IPS DF 19.7 (cell line): ENCODE measurements around the gene SEC14L2.

Source experiments
- DNase-seq: peaks from one replicate; pipeline ENCODE4 v3.0.0-alpha.2; 2013; ENCODE audit warnings: low read depth, low spot score

SEC14L2 gene

DNA sequence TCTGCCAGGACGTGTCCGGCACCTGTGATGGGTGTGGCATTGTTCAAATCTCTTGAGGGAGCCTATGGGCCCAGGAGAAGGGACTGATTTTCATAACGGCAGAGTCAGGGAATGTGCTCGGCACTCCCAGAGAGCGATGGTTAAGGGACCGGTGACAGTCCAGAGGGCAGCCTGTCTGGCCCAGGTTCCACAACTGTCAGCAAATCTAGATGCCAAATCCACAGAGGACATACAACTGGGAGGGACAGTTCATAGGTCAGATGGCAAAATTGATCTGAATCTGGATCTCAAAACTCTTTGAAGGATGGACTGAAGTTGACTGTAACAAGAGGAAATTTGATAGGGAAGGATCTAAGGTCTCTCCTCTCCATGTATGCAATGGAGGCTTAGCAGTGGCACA lies 7.5 kb downstream of the SEC14L2 start:
- DNase-seq = no peak

DNA sequence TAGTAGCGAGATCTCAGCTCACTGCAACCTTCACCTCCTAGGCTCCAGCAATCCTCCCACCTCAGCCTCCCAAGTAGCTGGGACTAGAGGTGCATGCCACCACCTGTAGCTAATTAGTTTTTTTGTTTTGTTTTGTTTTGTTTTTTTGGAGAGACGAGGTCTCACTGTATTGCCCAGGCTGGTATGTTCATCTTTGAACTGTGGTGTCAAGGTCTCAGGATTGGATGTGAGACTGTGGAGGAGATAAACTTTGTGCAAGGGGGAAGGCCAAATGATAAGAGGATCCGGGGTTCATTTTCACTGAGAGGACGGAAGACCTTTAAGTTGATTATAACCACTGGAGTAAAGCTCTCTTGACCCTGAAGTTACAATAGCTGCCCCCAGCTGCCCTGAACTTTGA lies 8.9 kb downstream of the SEC14L2 start:
- DNase-seq = no peak

DNA sequence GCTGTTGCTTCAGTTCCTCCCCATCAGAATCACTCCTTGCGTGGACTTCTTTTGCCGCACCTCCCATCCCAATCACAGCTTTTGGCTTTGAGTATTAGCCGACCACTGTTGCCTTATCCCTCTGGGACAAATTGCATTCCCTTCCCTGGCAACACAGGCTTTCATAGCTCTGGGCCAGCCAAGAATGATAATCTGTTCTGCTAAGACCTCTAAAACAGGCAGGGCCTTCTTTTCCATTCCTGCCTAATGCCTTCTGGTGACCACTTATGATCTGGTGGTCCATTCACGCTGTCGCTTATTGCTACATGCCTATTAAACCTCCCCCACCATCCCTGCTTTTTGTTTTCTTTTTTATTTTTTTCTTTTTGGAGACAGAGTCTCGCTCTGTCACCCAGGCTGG lies 9.6 kb downstream of the SEC14L2 start:
- no peak for DNase-seq

DNA sequence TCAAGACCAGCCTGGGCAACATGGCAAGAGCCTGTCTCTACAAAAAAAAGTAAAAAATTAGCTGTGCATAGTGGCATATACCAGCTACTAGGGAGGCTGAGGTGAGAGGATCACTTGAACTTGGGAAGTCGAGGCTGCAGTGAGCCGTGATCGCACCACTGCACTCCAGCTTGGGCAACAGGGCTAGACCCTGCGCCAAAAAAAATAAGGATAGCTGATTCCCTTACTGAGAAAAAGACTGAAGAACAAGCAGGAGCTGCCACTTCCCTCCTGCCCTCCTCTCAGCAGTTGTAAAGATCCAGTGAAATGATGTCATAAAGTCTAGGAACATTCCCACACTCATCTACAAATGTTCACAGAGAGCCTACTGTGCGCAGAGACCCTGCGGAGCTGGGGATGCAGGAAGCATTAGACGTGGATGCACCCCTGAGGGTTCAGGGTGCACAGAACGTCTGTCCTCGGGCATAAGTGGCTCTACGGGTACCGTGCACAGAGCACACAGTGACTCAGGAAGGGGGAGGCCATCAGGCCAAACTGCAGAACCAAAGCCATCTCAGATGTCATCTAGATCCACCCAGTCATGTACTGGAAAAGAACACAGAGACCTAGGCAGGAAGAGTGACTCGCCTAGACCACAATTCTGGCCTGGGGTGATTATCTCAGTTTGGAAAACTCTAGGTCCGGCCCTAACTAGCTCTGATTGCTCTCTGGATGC lies 11.7 kb downstream of the SEC14L2 start:
- no peak for DNase-seq

DNA sequence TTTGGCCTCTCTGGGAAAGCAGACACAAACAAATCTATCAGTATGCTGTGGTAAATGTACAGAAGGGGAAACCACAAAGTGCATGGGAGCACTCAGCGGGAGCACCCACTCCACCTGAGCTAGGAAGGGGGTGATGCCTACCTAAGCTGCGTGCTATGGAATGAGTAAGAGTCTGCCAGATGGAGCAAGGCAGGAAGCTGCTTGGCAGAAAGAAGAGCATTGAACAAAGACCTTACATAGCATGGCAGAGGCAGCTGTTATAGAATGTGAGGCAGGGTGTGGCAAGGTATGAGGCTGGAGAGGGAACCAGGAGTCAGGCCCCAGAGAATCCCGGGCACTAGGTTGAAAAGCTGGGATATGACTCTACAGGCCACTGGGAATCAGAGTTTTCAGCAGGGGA lies 15.0 kb downstream of the SEC14L2 start:
- DNase-seq = no peak

DNA sequence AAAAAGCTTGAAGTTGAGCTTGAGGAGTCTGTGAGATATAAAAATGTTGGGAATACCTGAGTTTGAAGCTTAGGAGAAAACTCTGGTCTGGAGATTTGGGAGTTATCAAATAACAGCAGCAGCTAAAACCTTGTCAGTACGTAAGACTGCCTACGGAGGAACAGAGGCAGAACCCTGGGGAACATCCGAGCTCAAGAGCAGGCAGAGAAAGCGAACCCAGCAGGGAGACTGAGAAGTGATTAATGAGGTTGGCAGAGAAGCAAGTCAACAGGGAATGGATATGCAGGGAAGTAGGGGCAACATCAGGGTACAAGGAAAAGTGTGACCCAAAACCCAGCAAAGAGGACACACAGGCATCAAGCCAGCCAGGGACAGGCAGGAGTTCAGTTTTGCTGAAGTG lies 16.2 kb downstream of the SEC14L2 start:
- no peak for DNase-seq

DNA sequence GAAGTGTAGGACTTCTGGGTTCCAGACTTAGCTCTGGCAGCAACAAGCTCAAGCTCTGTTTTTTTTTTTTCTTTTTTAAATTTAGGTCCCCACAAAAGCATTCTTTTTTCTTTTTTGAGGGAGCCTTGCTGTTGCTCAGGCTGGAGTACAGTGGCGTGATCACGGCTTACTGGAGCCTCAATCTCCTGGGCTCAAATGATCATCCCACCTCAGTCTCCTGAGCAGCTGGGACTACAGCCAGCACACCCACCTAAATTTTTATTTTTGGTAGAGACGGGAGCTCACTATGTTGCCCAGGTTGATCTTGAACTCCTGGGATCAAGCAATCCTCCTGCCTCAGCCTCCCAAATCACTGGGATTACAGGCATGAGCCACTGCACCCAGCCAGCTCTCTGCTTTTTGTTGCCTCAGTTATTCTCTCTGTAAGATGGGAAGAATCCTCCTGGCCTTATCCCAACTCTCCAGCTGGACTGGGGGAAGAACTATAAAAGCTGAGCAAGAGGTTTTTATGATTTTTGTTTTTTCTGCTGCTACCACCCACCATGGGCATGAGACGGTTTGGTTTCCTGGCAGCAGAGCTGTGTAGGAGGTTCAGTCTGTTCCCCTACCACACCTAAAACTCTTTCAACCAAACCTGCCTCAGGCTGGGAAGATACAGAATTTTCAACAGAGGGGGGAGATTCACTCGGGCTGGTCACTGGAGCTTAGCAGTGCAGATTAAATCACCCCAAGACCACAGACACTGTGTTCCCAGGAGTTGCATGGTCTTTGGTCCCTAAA lies 17.1 kb downstream of the SEC14L2 start:
- no peak for DNase-seq

DNA sequence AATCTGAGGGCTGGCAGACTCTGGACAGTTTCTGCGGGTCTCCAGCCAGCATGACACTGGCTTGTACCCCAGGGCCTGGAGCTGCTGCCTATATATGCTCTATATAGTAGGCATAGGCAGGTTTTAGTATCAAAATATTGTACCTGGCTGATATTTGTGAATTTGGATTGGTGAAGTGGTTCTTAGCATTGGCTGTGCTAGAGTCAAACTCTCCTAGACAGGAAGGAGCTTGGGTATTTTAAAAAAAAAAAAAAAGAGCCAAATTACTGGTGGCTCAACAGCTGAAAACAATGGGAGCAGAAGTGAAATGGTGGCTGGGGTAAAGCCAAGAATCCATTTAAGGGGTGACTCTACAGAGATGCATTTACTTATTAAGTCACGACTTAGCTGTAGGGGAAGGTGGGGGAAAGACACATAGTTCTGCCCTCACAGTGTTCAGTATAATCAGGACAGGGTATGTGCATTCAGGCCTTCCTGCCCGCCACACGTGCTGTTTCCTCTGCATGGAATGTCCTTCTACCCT lies 17.8 kb downstream of the SEC14L2 start:
- no peak for DNase-seq

DNA sequence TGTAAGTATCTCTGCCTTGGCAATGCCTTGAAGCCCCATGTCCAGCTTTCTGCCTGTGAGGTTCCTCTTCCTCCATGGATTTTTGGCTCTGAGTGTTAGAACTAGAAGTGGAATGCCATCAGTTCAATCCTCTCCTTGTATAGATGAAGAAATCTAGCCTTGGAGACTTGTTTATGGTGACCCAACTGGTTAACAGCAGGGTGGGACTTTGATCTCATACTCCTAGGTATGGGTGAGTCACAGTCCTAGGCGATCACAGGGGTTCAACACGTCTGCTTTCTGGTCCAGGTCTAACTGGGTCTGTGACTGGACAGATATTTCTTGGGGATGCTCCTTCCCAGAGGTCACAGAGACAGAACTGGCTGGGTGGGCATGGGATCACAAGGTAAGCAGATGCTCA lies 19.6 kb downstream of the SEC14L2 start:
- DNase-seq = no peak

DNA sequence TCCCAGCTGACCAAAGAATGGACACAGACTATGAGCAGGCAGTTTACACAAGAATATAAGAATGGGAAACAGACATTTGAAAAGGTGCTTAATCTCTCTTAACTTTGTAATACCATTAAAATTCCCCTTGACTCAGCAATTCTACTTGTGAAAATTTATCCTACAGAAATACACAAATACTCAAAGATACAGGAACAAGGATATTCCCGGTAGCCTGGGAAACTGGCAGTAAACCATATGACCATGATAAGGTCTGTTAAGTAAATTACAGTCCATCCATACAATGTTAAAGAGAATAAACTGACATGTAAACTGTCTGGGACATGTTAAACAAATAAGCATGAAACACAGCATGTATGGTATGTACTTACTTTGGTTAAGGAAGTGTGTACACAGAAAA lies 20.0 kb downstream of the SEC14L2 start:
- no peak for DNase-seq

DNA sequence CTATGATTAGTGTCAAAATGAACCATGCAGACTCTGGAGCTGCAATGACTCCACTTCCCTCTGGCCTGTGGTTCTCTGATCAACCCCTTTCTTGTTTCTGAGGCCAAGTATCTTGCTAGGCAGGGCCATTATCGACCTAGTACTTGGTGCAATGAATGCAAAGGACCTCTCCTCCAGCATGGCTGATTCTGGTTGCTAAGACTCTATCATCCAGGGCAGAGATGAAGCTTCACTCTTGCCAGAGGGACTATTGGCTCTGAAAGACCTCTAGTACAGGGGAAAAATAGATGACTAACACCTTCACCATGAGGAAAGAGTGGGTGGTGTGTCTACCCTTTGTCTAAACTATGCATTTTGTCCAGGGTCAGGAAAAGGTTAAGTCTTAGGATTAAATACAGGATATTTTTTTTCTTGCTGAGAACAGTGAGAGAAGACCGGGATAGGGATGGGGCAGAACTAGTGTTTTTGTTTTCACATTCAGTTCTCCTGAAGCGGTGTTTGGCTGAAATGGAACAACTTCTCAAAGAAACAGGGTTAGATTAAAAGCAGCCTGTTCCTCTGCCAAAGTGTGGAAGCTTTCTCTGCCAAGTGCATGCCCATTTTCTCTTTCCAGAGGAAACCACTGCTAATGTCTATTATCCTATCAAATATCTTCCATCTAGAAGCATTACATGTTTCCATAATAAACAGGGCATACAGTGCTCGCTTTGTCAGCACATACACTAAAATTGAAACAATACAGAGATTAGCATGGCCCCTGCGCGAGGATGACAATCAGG lies 23.7 kb downstream of the SEC14L2 start:
- no peak for DNase-seq

DNA sequence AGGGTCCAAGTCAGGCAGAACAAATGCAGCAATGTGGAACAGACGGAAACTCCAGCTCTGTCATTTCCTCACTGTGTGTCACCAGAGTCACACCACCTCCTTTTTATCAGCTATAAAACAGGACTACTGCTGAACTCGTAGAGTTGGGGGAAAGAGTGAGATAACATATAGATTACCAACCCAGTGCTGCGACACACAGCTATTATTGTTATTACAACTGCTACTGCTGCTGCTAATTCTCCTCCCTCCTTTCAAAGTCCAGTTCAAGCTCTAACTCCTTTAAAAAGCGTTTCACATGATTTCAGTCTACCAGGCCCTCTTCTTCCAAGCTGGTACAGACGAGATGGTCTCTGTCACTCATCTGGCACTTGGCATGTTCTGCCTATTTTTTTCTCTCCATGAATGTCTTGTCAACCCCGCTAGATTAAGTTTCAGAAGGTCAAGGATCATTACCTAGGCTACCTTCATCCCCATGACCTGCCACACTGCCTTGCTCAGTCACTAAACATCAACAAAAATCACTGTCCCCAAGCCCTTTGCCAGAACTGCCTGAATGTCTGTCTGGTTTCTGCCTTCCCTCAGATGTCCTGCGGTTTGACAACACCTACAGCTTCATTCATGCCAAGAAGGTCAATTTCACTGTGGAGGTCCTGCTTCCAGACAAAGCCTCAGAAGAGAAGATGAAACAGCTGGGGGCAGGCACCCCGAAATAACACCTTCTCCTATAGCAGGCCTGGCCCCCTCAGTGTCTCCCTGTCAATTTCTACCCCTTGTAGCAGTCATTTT lies 25.1 kb downstream of the SEC14L2 start:
- no peak for DNase-seq

DNA sequence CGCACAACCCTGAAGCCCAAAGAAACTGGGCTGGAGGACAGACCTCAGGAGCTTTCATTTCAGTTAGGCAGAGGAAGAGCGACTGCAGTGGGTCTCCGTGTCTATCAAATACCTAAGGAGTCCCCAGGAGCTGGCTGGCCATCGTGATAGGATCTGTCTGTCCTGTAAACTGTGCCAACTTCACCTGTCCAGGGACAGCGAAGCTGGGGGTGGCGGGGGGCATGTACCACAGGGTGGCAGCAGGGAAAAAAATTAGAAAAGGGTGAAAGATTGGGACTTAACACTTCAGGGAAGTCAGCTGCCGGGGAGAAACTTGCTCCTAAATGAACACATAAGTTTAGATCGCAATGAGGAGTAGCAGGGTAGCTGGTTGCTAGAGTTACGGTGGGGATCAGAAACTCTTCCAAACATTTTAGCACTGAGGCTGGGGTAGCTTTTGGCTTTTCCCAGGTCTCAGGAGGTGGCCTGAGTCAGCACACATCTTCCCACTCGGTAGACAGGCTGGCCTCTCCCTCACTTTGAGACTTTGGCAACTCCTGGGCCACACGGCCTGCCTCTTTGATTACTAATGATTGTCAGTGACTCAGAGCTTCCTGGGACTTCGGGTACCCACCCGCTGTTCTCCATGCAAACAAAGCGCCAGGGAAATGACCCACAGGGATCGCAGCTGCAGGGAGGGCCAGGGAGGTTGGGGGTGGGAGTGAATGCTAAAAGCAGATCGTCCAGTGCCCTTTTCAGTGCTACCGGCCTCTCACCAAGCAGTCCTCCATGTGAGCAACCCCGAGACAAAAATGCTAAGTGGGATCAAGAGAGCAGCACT lies 25.9 kb downstream of the SEC14L2 start:
- no peak for DNase-seq

DNA sequence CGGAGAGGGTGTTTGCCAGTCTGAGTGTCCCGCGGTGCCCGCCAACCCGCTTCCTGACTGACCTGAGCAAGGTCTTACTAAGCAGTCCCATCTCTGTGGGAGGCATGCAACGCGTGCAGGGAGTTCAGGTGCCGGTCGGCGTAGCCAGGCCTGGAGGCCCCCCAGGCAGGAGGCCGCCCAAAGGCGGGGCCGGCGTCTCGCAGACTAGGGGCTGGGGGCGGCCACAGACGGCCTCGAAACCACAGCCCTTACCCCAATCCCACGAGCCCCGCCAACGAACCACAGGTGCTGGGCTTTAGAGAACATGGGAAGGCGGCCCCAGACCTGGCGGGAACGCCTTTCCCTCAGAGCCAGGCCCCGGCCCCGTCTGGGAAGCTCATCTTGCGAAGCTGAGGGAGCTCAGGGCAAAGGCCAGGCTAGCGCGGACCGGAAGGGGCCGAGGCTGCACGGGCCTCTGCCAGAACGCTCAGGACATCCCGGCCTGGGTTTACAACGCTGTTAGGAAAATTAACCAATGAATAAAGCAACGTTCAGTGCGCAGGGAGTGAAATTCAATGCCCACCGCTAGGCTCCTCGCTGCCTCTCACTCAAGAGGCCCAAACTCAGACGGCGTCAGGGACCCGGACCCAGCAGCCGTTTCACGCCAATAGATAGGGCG lies 26.6 kb downstream of the SEC14L2 start:
- no peak for DNase-seq

DNA sequence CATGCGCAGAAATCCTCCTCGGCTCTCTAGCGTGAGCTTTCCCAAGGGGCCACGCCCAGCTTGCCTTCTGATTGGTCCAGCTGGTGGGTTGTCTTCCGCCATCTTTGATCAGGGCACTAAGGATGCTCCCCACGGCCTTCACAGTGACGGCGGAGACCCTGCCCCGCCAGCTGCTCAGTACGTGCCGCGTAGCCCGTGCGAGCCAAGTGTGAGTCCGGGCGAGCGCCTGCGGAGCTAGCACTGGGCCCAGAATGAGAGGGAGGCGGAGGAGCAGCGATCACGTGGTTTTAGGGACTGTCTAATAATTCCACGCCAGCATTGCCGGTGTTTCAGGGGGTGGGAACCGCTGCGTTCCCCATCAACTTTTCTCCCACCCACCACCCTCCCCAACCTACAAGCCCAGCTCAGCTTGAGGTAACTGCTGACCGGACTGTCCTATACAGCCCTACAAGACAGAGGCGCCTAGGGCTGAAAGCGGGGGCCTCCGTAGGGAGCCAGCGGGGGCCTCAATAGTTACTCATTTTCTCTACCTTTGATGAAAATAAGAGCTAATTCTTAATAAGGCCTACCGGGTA lies 27.2 kb downstream of the SEC14L2 start:
- DNase-seq = peak; percentile 98

DNA sequence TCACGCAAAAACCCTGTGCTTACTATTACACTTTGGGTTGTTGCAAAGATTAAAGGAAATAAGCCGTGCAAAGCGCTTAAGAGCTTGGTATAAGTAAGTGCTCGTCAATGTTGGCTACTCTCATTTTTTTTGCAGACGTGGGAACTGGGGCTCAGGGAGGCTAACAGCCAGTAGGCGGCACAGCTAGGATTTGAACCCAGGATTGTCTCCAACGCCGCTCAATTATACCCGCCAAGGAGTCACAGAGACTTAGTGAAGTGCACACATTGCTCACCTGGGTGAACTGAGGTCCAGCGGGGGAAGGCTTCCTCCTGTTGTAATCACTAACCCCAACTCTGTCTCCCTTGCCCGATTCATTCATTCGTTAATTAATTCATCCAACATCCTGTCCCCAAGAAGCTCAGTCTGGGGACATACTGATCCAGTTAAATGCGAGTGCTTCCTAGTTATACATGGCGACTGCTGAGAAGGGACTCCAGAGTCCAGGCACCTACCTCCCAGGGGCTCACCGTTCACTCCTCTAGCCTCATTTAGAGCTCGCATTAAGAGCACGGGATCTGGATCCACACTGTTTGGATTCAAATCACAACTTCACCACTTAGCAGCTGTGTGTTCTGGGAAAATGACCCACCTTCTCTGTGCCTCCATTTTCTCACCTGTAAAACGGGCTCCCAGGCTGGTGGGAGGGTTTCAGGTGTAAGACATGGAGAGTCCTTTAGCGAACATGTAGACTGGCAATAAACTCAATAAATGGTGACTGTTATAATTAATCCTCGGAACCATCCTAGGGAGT lies 27.9 kb downstream of the SEC14L2 start:
- no peak for DNase-seq

DNA sequence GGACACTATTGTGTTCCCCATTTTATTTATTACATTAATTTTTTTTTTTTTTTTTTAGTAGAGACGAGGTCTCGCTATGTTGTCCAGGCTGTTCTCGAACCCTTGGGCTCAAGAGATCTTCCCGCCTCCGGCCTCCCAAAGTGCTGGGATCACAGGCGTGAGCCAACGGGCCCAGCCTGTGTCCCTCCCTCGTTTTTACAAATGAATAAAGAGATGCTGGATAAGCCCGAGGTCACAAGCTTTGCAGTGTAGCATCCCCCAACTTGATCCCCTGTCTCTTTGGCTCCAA lies 28.5 kb downstream of the SEC14L2 start:
- DNase-seq = no peak

DNA sequence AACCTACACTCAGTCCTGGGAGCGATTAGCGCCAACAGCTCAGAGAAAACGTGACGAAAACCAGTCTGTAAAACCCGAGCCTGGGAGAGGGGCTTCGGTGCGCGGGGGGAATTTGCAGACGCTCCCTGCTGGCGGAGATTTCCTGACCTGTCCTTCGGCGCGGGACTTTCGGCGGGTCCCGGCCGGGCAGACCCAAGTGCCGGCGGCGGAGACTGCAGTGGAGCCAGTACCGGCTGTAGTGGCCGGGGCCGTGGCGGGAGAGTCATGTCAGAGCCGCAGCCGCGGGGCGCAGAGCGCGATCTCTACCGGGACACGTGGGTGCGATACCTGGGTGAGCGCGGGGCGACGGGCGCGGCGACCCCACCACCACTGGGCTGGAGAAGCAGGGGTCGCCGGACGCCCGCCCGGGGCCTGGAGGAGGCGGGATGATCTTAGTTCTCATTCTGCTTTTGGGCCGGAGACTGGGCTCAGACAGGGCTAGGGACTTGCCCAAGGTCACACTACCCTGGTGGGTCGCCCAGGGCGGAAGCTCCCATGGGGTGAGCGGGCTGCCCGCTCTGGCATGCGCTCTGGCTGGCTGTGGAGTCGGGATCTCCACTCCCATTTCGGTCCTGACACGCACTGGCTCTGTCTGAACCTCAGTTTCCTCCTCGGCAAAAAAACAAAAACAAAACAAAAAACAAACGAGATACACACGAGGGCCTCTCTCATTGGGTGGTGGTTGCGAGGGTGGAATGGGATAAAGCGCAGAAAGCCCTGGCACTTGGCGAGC lies 29.0 kb downstream of the SEC14L2 start, which contains the start of gene MTFP1:
Gene MTFP1 (plus strand): TSS at position 153 of the 772 bp plus-strand sequence. CDS start 112 bp downstream, at position 265.
- DNase-seq = no peak
